HCT116 (cell line): ENCODE results near the gene GSG1L. TPM values are rescaled to one million over a fixed set of nuclear protein-coding genes. Genes with fewer than 3 reads are reported as not detected.

Experiments used
- ATAC-seq: fragments of 200-7000 bp; cut with Tn5 transposase; 2 replicates; pipeline ENCODE4 v1.9.1; 2020; ENCODE audit warnings: mild to moderate bottlenecking, moderate library complexity
- BruUV-seq: library from RNA; stranded (reverse); fragments of 400-500 nt; replicated peaks from 2 replicates; lab custom pipeline; 2021; lab: Mats Ljungman, UMichigan
- CTCF ChIA-PET: fragments of 300-600 bp; sonication (Branson Sonifier 250); formaldehyde crosslinking; loops from one replicate; lab custom pipeline; 2021; ENCODE audit warnings: antibody characterized with exemption; lab: Charles Lee
- POLR2A ChIA-PET: fragments of 300-600, 350-600 bp; sonication (Branson Sonifier 250); formaldehyde crosslinking; loops from one replicate; lab custom pipeline; 2021; ENCODE audit warnings: antibody characterized with exemption; lab: Charles Lee
- RAD21 ChIA-PET, 2 experiments: fragments of 300-600 bp; sonication (Branson Sonifier 250); formaldehyde crosslinking; loops; one replicate each; lab custom pipeline; 2023; ENCODE audit warnings: low total read pairs in 2 of 2; ENCODE audit not compliant: uncharacterized antibody in 2 of 2, unreplicated experiment in 2 of 2, low non-redundant PET in 1 of 2; lab: Charles Lee
- DNase-seq: peaks from one replicate; pipeline ENCODE4 v3.0.0-alpha.2; 2010; ENCODE audit warnings: low read depth, low spot score
- H2AFZ ChIP-seq: fragments of 200-600 bp; shearing (Covaris generic), sonication (generic); 2 replicates; pipeline ENCODE4 v1.6.1; 2017; ENCODE audit warnings: low read depth, mixed run types, mixed read lengths, antibody characterized with exemption, low read length; ENCODE audit not compliant: poor library complexity, severe bottlenecking
- H3K27ac ChIP-seq: 2 replicates; pipeline ENCODE4 v1.5.1; 2012; ENCODE audit warnings: low read depth, low read length
- H3K27me3 ChIP-seq: fragments of 200-600 bp; sonication (generic); 2 replicates; pipeline ENCODE4 v1.6.1; 2016; ENCODE audit warnings: mixed run types, low read length, mixed read lengths; ENCODE audit not compliant: insufficient read depth
- H3K36me3 ChIP-seq, 2 experiments: fragments of 200-500 bp in 1 of 2; fragments of 200-600 bp in 1 of 2; sonication (Bioruptor generic) in 1 of 2; sonication (generic) in 1 of 2; 2 replicates each; pipeline versions ENCODE4 v1.5.1 to v1.6.1; 2014 to 2016; ENCODE audit warnings: low read length in 2 of 2, inconsistent platforms in 1 of 2, mixed read lengths in 1 of 2, mixed run types in 1 of 2; ENCODE audit not compliant: insufficient read depth in 2 of 2, control insufficient read depth in 1 of 2
- H3K4me1 ChIP-seq, 2 experiments: fragments of 200-600 bp in 1 of 2; sonication (generic) in 1 of 2; 2 replicates each; pipeline versions ENCODE4 v1.5.1 to v1.6.1; 2012 to 2017; ENCODE audit warnings: low read length in 2 of 2, inconsistent platforms in 1 of 2, mild to moderate bottlenecking in 1 of 2, mixed read lengths in 1 of 2, mixed run types in 1 of 2, moderate library complexity in 1 of 2; ENCODE audit not compliant: insufficient read depth in 2 of 2, control insufficient read depth in 1 of 2
- H3K4me2 ChIP-seq: fragments of 200-600 bp; sonication (generic); 2 replicates; pipeline ENCODE4 v1.6.1; 2017; ENCODE audit warnings: mixed run types, low read length, mixed read lengths
- H3K4me3 ChIP-seq, 2 experiments: fragments of 200-600 bp in 1 of 2; sonication (generic) in 1 of 2; replicated peaks in 1 of 2; 2 replicates each; pipeline ENCODE4 v1.5.1; 2011 to 2016; ENCODE audit warnings: low read length in 2 of 2, control low read depth in 1 of 2, low read depth in 1 of 2, mild to moderate bottlenecking in 1 of 2, mixed read lengths in 1 of 2, mixed run types in 1 of 2
- H3K79me2 ChIP-seq: fragments of 200-600 bp; sonication (generic); 2 replicates; pipeline ENCODE4 v1.6.1; 2017; ENCODE audit warnings: mild to moderate bottlenecking, mixed run types, low read length, moderate library complexity, mixed read lengths; ENCODE audit not compliant: insufficient read depth
- H3K9ac ChIP-seq: fragments of 200-600 bp; sonication (generic); 2 replicates; pipeline ENCODE4 v1.6.1; 2016; ENCODE audit warnings: low read length, mixed read lengths
- H3K9me2 ChIP-seq: fragments of 200-600 bp; sonication (generic), shearing (Covaris generic); 2 replicates; pipeline ENCODE4 v1.6.1; 2017; ENCODE audit warnings: mixed run types, mild to moderate bottlenecking, moderate library complexity; ENCODE audit not compliant: insufficient read depth
- H3K9me3 ChIP-seq, 2 experiments: fragments of 200-500 bp in 1 of 2; fragments of 200-600 bp in 1 of 2; sonication (Bioruptor generic) in 1 of 2; sonication (generic) in 1 of 2; 2 replicates each; pipeline ENCODE4 v1.6.1; 2014 to 2017; ENCODE audit warnings: low read length in 2 of 2, mixed read lengths in 2 of 2, inconsistent platforms in 1 of 2, low read depth in 1 of 2, mild to moderate bottlenecking in 1 of 2, mixed run types in 1 of 2, moderate library complexity in 1 of 2; ENCODE audit not compliant: control insufficient read depth in 1 of 2, insufficient read depth in 1 of 2
- H4K20me1 ChIP-seq: fragments of 200-600 bp; sonication (generic), shearing (Covaris generic); 2 replicates; pipeline ENCODE4 v1.6.1; 2017; ENCODE audit warnings: mixed run types, mild to moderate bottlenecking, moderate library complexity; ENCODE audit not compliant: insufficient read depth
- CEBPB ChIP-seq: IDR thresholded peaks from 2 replicates; pipeline ENCODE4 v1.6.1; 2012; ENCODE audit warnings: low read depth
- POLR2A ChIP-seq: IDR thresholded peaks from 2 replicates; pipeline ENCODE4 v1.7.0; 2011; ENCODE audit warnings: borderline replicate concordance; ENCODE audit not compliant: insufficient read depth, insufficient read length; ENCODE audit errors: extremely low read depth
- SP1 ChIP-seq: IDR thresholded peaks from 2 replicates; pipeline ENCODE4 v1.6.1; 2012; ENCODE audit warnings: low read depth
- intact Hi-C: fragments of 100-400 bp; cut with micrococcal nuclease; formaldehyde crosslinking; loops from 2 replicates; pipeline ENCODE4 v1.10.0; 2022
- total RNA-seq: library from RNA; stranded (reverse); gene quantifications from one replicate; pipeline ENCODE4 v1.2.1, GENCODE V29; 2021; ENCODE audit not compliant: unreplicated experiment
- TF ChIP-seq, protein P1 (sequence below), 3 experiments: fragments of 200-600 bp in 1 of 3; sonication (generic) in 1 of 3; IDR thresholded peaks in 2 of 3; conservative IDR thresholded peaks in 1 of 3; 2 replicates each; pipeline ENCODE4 v1.5.1; 2012 to 2017; ENCODE audit warnings: low read depth in 2 of 3, low read length in 2 of 3, antibody characterized with exemption in 1 of 3, borderline replicate concordance in 1 of 3, control low read depth in 1 of 3, mild to moderate bottlenecking in 1 of 3, mixed read lengths in 1 of 3, mixed run types in 1 of 3, moderate library complexity in 1 of 3; ENCODE audit not compliant: insufficient read depth in 1 of 3
- TF ChIP-seq, protein P2 (sequence below): IDR thresholded peaks from 2 replicates; pipeline ENCODE4 v1.6.1; 2011; ENCODE audit warnings: mild to moderate bottlenecking, low read length, moderate library complexity; ENCODE audit not compliant: insufficient replicate concordance; ENCODE audit errors: extremely low read depth
- TF ChIP-seq, protein P3 (sequence below): IDR thresholded peaks from 2 replicates; pipeline ENCODE4 v1.6.1; 2012

GSG1L gene
- total RNA-seq, 1 experiment from 2014 or later, result not detected

DNA sequence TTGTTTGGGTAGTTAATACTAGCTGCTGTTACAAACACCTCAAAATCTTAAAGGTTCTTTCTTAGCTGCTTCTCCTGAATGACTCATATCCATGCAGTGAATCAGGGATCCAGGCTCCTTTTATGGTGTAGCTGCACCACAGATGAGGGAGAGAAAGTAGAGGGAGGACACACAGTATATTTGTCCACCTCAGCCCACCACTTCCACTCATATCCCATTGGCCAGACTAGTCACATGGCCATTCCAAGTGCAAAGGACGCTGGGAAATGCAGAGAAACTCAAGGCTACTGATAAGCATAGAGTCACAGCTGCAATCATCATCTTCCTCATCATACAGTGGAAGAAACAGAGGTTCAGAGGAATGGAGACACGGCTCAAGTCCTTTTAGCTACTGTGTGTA lies 63.8 kb downstream of the GSG1L start:
- H3K36me3 ChIP-seq, result no peaks in the 10 kb centered on the region
- DNase-seq (no peak), ATAC-seq (peak; percentile 58; the same call in 1 of the 2 replicates)
- H3K4me3 ChIP-seq, result no peak overlapping the region
- intact Hi-C loops, result no loop called here
- H3K4me2 ChIP-seq, result no peak overlapping the region
- H4K20me1 ChIP-seq, result no peaks in the 10 kb centered on the region
- no peak overlapping the region for H2AFZ ChIP-seq
- ChIA-PET POLR2A (no interaction called here), CTCF (no interaction called here), RAD21 (no interaction called here)
- no peak overlapping the region for H3K27ac ChIP-seq
- no peaks in the 10 kb centered on the region for H3K27me3 ChIP-seq
- no TSS peak for BruUV-seq
- H3K9me2 ChIP-seq, result no peaks in the 10 kb centered on the region
- TF ChIP-seq, protein P1, sequence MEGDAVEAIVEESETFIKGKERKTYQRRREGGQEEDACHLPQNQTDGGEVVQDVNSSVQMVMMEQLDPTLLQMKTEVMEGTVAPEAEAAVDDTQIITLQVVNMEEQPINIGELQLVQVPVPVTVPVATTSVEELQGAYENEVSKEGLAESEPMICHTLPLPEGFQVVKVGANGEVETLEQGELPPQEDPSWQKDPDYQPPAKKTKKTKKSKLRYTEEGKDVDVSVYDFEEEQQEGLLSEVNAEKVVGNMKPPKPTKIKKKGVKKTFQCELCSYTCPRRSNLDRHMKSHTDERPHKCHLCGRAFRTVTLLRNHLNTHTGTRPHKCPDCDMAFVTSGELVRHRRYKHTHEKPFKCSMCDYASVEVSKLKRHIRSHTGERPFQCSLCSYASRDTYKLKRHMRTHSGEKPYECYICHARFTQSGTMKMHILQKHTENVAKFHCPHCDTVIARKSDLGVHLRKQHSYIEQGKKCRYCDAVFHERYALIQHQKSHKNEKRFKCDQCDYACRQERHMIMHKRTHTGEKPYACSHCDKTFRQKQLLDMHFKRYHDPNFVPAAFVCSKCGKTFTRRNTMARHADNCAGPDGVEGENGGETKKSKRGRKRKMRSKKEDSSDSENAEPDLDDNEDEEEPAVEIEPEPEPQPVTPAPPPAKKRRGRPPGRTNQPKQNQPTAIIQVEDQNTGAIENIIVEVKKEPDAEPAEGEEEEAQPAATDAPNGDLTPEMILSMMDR (IDR thresholded peaks at IDR 0.05 in 2 of 3, conservative IDR thresholded peaks at IDR 0.05 in 1 of 3; ENCODE audit: borderline replicate concordance in 1 of 3, insufficient read depth in 1 of 3, low read depth in 2 of 3, low read length in 2 of 3), result no peak
- TF ChIP-seq, protein P2, sequence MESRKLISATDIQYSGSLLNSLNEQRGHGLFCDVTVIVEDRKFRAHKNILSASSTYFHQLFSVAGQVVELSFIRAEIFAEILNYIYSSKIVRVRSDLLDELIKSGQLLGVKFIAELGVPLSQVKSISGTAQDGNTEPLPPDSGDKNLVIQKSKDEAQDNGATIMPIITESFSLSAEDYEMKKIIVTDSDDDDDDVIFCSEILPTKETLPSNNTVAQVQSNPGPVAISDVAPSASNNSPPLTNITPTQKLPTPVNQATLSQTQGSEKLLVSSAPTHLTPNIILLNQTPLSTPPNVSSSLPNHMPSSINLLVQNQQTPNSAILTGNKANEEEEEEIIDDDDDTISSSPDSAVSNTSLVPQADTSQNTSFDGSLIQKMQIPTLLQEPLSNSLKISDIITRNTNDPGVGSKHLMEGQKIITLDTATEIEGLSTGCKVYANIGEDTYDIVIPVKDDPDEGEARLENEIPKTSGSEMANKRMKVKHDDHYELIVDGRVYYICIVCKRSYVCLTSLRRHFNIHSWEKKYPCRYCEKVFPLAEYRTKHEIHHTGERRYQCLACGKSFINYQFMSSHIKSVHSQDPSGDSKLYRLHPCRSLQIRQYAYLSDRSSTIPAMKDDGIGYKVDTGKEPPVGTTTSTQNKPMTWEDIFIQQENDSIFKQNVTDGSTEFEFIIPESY, result no peak
- TF ChIP-seq, protein P3, sequence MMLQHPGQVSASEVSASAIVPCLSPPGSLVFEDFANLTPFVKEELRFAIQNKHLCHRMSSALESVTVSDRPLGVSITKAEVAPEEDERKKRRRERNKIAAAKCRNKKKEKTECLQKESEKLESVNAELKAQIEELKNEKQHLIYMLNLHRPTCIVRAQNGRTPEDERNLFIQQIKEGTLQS, result no peak
- TF ChIP-seq POLR2A (no peak), SP1 (no peak), CEBPB (no peak)
- H3K4me1 ChIP-seq, result no peaks in the 10 kb centered on the region
- H3K9me3 ChIP-seq, result no peaks in the 10 kb centered on the region
- no peaks in the 10 kb centered on the region for H3K79me2 ChIP-seq
- no peak overlapping the region for H3K9ac ChIP-seq
